Chondrocyte (in vitro differentiated cells): ENCODE data around the gene STXBP5L. TPM values are rescaled to one million over a fixed set of nuclear protein-coding genes. Genes with fewer than 3 reads are reported as not detected.

Source experiments
- DNase-seq: peaks from one replicate; pipeline ENCODE4 v3.0.0; 2021; ENCODE audit warnings: mixed read lengths, low spot score
- H3K27ac Mint-ChIP-seq: one replicate; pipeline ENCODE4 v1.8.0; 2021; ENCODE audit warnings: mild to moderate bottlenecking, moderate library complexity, mixed read lengths; ENCODE audit not compliant: unreplicated experiment
- H3K27me3 Mint-ChIP-seq: 2 replicates; pipeline ENCODE4 v1.8.0; 2021; ENCODE audit warnings: low read depth, mixed read lengths
- H3K36me3 Mint-ChIP-seq: 2 replicates; pipeline ENCODE4 v1.8.0; 2021; ENCODE audit warnings: low read depth, mixed read lengths
- H3K4me1 Mint-ChIP-seq: 2 replicates; pipeline ENCODE4 v1.8.0; 2021; ENCODE audit warnings: low read depth, mild to moderate bottlenecking, mixed read lengths
- H3K4me3 Mint-ChIP-seq: one replicate; pipeline ENCODE4 v1.8.0; 2021; ENCODE audit warnings: mild to moderate bottlenecking, moderate library complexity, mixed read lengths; ENCODE audit not compliant: unreplicated experiment
- H3K9me3 Mint-ChIP-seq: 2 replicates; pipeline ENCODE4 v1.8.0; 2021; ENCODE audit warnings: low read depth, mixed read lengths
- CTCF ChIP-seq: fragments of 200-600 bp; sonication (generic); IDR thresholded peaks from 2 replicates; pipeline ENCODE4 v1.5.0; 2021; ENCODE audit warnings: antibody characterized with exemption, mild to moderate bottlenecking, moderate library complexity
- total RNA-seq: library from RNA; stranded (reverse); gene quantifications from 3 replicates; pipeline ENCODE4 v1.2.1, GENCODE V29; 2021

Gene STXBP5L
- total RNA-seq, 1 donor from 2014 or later, result not detected

DNA sequence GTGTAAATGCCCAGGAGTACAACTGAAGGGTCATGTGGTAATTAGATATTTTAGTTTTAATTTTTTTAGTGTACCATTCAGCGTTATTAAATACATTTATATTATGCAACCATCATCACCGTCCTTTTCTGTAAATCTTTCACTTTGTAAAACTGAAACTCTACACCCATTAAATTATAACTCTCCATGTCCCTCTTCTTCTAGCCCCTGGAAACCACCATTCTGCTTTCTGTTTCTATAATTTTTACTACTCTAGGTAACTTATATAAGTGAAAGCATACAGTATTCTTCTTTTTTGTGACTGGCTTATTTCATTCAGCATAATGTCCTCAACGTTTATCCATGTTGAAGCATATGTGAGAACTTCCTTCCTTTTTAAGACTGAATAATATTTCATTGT lies 48.1 kb downstream of the STXBP5L start:
- no peak overlapping the region for H3K4me3 Mint-ChIP-seq

DNA sequence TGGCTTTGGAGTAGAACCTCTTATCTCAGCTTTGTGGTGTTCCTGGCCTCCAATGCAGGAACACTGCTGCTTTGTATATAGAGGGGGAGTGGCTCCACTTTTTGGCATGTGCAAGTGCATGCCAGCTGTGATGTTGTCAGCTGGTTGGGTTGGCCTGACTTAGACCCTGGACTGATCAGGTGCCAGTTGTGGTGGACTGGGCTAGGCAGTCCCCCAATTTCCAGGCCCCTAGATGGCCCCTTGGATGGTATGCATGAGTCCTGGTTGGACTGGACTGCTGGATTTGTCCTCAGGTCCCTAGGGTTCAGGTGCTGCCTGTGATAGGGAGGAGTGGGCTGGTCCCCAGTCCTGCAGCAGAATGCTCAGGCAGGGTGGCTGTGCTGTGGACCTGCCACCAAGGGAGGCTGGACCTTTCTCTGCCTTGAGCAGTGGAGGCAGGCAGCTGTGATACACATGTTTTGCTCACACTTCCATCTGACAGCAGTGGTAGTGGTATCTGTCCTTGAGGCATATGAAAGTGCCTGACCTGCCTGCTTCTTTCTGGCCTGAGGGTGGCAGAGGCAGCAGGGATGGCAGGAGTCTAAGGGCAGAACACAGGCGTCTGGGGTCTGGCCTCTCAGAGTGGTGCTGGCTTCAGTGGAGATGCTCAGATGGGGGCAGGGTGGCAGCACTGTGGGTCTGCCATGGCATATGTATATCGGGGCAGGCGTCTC lies 74.8 kb downstream of the STXBP5L start:
- Mint-ChIP-seq H3K27me3 (no peaks in the 10 kb centered on the region), H3K36me3 (no peaks in the 10 kb centered on the region), H3K4me3 (no peak overlapping the region), H3K9me3 (peaks cover 24% of the 10 kb centered on the region), H3K27ac (no peak overlapping the region), H3K4me1 (no peaks in the 10 kb centered on the region)
- no peak for DNase-seq
- TF ChIP-seq CTCF, result no peak

More for the DNA sequence above, 48.1 kb downstream of the STXBP5L start:
- no peak for TF ChIP-seq CTCF
- no peak for DNase-seq
- Mint-ChIP-seq H3K27me3 (peaks cover 2% of the 10 kb centered on the region), H3K9me3 (peaks cover 7% of the 10 kb centered on the region), H3K4me1 (no peaks in the 10 kb centered on the region), H3K36me3 (no peaks in the 10 kb centered on the region), H3K27ac (no peak overlapping the region)

DNA sequence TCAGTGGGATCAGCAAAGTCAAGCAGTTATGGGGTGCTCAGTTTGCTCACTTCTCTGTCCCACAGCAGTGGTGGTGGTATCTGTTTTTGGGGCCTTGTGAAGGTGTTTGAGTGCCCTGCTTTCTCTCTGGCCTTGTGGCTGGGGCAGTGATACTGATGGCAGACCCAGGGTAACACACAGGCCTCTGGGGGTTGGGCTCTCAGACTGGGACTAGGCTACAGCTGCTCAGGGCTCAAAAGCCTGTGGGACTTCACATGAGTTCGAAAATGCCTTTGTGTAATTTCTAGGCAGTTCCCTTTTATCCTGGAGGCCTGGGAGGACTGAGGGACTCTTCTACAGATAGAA lies 75.3 kb downstream of the STXBP5L start:
- TF ChIP-seq CTCF, result no peak
- Mint-ChIP-seq H3K9me3 (peaks cover 19% of the 10 kb centered on the region), H3K27ac (no peak overlapping the region), H3K36me3 (no peaks in the 10 kb centered on the region), H3K27me3 (no peaks in the 10 kb centered on the region), H3K4me3 (no peak overlapping the region), H3K4me1 (no peaks in the 10 kb centered on the region)
- no peak for DNase-seq

DNA sequence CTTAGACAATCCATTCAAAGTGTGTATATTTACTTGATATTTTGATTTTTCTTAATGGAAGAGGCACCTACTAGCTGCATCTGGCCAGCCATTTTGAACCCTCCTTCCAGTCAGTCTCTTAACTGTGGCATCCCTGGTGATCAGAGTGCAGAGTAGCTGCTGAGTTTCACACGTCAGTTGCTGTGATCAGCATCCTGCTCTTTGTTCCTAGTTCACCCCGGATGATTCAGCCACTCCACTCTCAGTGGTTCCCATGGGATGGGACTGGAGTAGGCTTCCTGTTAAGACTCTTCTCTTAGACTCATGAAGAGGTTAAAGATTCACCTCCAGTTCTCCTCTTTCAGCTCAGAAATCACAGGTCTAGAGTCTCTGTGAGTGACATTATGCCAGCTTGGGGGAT lies 75.8 kb downstream of the STXBP5L start:
- DNase-seq, result no peak
- Mint-ChIP-seq H3K27me3 (no peaks in the 10 kb centered on the region), H3K36me3 (no peaks in the 10 kb centered on the region), H3K4me3 (no peak overlapping the region), H3K4me1 (no peaks in the 10 kb centered on the region), H3K27ac (no peak overlapping the region), H3K9me3 (peaks cover 19% of the 10 kb centered on the region)
- TF ChIP-seq CTCF, result no peak

DNA sequence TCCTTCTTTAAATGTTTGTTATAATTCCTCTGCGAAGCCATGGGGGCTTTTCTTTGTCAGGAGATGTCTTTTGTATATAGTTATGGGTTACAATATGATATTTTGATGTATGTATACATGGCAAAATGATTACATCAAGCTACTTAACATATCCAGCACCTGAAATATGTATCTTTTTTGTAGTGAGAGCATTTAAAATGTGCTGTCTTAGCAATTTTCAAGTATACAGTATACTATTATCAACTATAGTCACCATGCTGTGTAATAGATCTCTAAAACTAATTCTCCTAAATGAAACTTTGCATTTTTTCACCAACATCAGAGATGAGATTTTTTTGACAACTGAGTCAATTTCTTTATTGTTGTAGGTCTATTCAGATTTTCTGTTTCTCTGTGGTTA lies 77.2 kb downstream of the STXBP5L start:
- Mint-ChIP-seq H3K27ac (no peak overlapping the region), H3K36me3 (no peaks in the 10 kb centered on the region), H3K4me3 (no peak overlapping the region), H3K4me1 (no peaks in the 10 kb centered on the region), H3K9me3 (peaks cover 18% of the 10 kb centered on the region), H3K27me3 (no peaks in the 10 kb centered on the region)
- no peak for TF ChIP-seq CTCF
- no peak for DNase-seq
